KG1 (cell line): Measurements from ENCODE around the gene PRKCZ.

ENCODE experiments used
- DNase-seq: peaks from one replicate; lab custom pipeline; 2025; lab: John Stamatoyannopoulos, UW

Gene PRKCZ

DNA sequence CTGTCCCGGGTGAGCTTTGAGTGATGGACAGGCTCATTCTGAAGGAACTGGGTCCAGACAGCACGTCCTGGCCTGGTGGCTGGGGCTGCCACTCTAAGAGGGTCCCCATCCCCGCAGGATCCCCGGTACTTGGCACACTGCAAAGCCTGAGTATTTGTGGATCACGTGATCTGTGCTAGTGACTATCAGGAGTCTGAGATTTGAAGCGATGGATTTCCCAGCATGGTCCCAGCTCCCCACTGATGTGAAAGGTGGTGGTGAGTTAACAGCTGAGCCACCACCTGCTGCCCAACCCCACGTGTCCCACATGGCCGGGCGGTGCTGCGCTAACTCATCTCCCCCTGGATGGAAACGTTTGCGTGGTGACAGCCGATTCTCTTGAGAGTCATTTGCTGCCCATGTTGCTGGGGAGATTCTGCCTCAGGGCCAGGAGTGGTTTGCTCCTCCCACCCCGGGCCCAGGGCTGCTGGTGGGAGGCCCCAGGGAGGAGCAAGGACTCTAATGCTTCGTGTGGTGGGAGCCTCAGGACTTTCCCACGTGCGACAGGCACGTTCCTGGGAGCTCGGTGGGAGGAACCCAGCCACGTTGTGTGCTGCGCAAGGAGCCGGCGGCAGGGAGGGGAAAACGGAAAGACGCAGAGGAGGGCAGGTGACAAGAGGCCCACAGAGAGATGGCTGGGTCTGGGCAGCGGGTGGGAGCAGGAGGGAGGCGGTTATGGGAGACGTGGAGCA, 129.2 kb downstream of the PRKCZ start:
- DNase-seq: no peak

- no peak for DNase-seq
Measured at GRCh38 chr1:2180297-2181245, 130.4 kb downstream of the PRKCZ start.

GRCh38 chr1:2181271-2181670, 131.1 kb downstream of the PRKCZ start:
- no peak for DNase-seq

GRCh38 chr1:2181752-2182151, 131.5 kb downstream of the PRKCZ start:
- no peak for DNase-seq

DNA sequence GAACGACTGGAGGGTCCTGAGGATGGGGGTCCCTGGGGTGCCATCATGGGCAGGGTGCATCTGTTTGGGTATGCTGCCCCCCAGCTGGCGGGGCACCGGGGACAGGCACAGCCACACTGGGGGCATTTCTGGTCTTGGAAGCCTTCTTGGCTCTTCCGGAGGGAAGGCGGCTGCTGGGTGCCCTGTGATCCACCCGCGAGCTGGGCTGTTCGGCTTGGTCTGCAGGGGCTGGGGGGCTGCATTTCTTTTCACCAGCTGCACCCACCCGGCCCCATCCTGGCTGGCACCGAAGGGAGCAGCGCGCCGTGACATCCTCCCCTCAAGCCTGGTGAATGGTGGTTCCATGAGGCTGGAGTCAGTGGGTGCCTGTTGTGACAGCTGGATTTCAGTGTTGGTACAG, 132.2 kb downstream of the PRKCZ start:
- DNase-seq: no peak

- DNase-seq: no peak
Measured at GRCh38 chr1:2183937-2184334, 133.7 kb downstream of the PRKCZ start.

GRCh38 chr1:2184531-2184930, 134.3 kb downstream of the PRKCZ start:
- no peak for DNase-seq

DNA sequence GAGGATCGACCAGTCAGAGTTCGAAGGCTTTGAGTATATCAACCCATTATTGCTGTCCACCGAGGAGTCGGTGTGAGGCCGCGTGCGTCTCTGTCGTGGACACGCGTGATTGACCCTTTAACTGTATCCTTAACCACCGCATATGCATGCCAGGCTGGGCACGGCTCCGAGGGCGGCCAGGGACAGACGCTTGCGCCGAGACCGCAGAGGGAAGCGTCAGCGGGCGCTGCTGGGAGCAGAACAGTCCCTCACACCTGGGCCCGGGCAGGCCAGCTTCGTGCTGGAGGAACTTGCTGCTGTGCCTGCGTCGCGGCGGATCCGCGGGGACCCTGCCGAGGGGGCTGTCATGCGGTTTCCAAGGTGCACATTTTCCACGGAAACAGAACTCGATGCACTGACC, 134.7 kb downstream of the PRKCZ start:
- DNase-seq: no peak

- no peak for DNase-seq
Measured at GRCh38 chr1:2185880-2186855, 136.0 kb downstream of the PRKCZ start.

DNA sequence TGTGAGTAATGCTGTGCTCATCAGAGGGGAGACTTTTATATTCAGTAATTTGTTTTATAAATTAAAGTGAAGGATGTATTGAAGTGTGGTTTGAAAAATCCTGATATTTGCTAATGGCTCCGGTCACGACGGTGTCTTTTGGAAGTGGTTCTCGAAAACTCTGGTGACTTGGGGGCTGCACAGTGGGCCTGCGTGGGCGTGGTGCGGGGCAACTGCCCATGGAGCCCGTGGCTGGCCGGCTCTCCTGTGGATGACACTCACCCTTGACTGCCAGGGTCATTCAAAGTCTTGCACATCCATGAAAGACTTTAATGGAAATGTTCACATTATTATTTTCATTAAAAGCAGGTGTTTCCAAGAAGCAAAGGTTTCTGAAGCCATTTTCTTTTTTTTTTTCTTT, 136.7 kb downstream of the PRKCZ start:
- DNase-seq: no peak

GRCh38 chr1:2187619-2188018, 137.4 kb downstream of the PRKCZ start:
- no peak for DNase-seq

- DNase-seq: no peak
Measured at GRCh38 chr1:2188336-2188735, 138.1 kb downstream of the PRKCZ start.

DNA sequence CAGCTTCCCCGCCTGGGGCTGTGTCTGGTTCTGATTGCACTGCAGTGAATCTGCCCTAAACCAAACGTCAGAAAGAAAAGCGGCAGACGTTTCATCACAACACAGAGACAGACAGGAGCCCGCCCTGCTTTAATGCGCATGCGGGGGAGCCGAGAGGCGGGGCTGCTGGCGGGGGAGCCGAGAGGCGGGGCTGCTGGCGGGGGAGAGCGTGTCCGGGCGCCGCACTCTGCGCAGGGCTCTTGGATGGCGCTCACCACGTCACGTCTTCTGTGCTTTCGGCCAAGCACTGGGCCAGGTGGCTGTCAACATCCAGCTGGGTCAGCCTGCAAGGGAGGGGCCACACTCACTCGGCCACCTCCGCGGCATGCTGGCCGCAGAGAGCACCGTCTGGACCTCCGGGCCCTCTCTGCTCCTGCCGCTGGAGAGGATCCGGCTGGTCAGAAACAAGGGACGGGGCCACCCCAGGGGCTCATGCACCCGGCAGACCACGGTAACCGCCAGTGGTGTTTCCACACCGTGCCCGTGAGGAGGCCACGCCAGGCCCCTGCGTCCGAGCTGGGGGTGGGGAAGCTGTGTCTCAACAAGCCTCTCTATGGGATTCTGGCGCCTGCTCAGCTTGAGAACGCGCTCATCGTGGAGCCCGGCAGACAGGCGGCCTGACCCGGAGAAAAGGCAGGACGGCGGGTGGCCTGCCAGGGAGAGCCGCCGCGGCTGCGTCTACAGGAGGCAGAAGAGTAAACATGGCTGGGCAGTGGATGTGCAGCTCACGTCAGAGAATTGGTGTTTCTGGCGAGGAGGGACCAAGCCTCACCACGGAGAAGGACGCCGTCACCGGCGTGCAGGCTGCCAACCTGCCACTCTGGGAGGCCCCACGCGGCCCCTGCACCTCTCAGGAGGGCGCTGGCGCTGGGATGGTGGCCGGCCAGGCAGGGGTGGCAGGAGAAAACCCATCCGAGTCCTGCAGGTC, 139.5 kb downstream of the PRKCZ start:
- no peak for DNase-seq

DNA sequence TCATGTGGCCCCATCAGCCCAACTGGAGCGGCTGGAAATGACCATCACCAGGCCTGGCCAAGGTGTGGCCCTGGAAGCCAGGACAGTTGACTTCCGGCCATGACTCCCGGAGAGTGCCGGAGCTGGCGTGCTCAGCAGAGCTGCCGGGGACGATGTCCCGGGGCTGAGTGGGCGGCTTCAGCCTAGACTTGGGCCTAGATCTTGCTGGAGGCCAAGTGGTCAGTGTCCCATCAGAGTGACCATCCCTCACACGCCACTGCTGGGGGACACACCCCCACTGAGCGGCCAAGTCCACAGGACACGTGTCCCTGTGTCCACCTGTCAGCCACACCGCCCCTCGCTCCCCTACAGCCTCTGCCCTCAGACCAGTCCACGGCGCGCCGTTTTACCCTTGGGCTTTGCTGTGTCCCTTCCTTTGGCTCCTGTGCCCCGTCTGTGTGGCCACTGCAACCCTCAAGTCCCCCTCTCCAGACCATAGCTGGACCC, 140.3 kb downstream of the PRKCZ start:
- DNase-seq: no peak

GRCh38 chr1:2192031-2192995, 142.1 kb downstream of the PRKCZ start:
- no peak for DNase-seq

GRCh38 chr1:2193514-2194281, 143.5 kb downstream of the PRKCZ start:
- DNase-seq: no peak

DNA sequence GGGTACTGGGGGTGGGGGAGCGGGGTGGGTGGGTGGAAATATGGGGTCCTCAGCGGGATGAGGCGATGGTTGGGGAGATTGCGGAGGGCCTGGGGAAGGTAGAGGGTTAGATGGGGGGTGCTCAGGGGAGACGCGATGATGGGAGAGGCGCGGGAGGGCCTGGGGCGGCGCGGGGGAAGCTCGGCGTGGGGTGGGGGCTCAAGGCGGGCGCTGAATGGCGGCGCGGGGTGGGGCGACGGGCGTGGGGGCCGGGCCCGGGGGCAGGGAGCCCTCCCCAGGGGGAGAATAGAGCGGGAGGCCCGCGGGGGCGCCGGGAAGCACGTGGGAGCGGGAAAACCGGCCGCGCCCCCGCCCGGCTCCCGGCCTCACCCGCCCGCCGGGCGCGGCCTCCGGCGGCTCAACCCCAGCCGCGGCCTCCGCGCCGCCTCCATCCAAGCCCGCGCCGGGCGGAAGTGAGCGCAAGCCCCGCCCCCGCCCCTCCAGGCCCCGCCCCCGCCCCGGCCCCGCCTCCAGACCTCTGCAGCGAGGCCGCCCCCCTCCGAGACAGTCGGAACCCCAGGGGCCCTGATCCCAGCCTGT, 144.2 kb downstream of the PRKCZ start, which contains the start of gene FAAP20:
Gene FAAP20 (minus strand): TSS at position 454 of the 579 bp plus-strand sequence. CDS start 23 bp downstream, at position 431.
- no peak for DNase-seq
